HL-60 (cell line): ENCODE data around the gene OR56A4.

Experiments
- POLR2AphosphoS5 ChIP-seq: IDR thresholded peaks from 2 replicates; pipeline ENCODE4 v1.6.1; 2012; ENCODE audit warnings: low read depth
- SPI1 ChIP-seq: IDR thresholded peaks from 2 replicates; pipeline ENCODE4 v1.6.1; 2012; ENCODE audit warnings: low read depth, mild to moderate bottlenecking, borderline replicate concordance
- TF ChIP-seq, protein P1 (sequence below): IDR thresholded peaks from one replicate; pipeline ENCODE4 v1.5.1; 2011; ENCODE audit warnings: low read length, control low read depth, inconsistent platforms; ENCODE audit not compliant: insufficient read depth

DNA sequence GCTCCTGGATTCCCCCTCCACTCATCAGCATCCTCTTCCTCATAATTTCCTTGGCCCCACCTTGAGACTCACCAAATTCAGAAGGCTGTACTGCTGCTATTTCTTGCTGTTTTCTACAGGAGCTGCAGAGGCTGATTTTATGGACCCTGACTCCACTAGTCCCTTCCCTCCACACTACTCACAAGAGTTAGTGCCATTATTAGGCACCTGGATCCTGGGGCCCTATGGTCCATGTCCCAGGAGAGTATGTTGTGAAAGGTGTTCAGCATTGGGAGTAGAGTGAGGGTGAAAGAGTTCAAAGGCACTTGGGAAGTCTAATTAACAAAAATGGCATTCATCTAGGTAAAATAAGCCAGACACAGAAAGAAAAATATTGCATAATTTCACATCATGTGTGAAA lies at the start of gene OR56A4:
- TF ChIP-seq, protein P1, sequence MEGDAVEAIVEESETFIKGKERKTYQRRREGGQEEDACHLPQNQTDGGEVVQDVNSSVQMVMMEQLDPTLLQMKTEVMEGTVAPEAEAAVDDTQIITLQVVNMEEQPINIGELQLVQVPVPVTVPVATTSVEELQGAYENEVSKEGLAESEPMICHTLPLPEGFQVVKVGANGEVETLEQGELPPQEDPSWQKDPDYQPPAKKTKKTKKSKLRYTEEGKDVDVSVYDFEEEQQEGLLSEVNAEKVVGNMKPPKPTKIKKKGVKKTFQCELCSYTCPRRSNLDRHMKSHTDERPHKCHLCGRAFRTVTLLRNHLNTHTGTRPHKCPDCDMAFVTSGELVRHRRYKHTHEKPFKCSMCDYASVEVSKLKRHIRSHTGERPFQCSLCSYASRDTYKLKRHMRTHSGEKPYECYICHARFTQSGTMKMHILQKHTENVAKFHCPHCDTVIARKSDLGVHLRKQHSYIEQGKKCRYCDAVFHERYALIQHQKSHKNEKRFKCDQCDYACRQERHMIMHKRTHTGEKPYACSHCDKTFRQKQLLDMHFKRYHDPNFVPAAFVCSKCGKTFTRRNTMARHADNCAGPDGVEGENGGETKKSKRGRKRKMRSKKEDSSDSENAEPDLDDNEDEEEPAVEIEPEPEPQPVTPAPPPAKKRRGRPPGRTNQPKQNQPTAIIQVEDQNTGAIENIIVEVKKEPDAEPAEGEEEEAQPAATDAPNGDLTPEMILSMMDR, result no peak
- TF ChIP-seq SPI1, result no peak
- no peak for TF ChIP-seq POLR2AphosphoS5
